Ectodermal cell (in vitro differentiated cells): ENCODE measurements around the gene KCNQ1.

Experiments
- H3K27ac ChIP-seq: 2 replicates; pipeline ENCODE4 v1.7.0; 2013; ENCODE audit warnings: mild to moderate bottlenecking, low read depth, low read length; ENCODE audit not compliant: insufficient read depth, poor library complexity, severe bottlenecking
- H3K27me3 ChIP-seq: 2 replicates; pipeline ENCODE4 v1.7.0; 2013; ENCODE audit warnings: mild to moderate bottlenecking, low read length; ENCODE audit not compliant: insufficient read depth, control insufficient read depth, poor library complexity, severe bottlenecking
- H3K36me3 ChIP-seq: one replicate; pipeline ENCODE4 v1.7.0; 2013; ENCODE audit warnings: low read length; ENCODE audit not compliant: control insufficient read depth, insufficient read depth
- H3K4me1 ChIP-seq: one replicate; pipeline ENCODE4 v1.7.0; 2013; ENCODE audit warnings: low read length; ENCODE audit not compliant: control insufficient read depth, insufficient read depth
- H3K4me3 ChIP-seq: 2 replicates; pipeline ENCODE4 v1.7.0; 2013; ENCODE audit warnings: low read depth, low read length, control low read depth; ENCODE audit not compliant: insufficient read depth
- H3K9me3 ChIP-seq: 2 replicates; pipeline ENCODE4 v1.7.0; 2013; ENCODE audit warnings: mild to moderate bottlenecking, low read length, moderate library complexity; ENCODE audit not compliant: control insufficient read depth
- WGBS, 2 experiments: methylation state at CpG; one replicate each; pipeline ENCODE4 v1.1.7; 2013; ENCODE audit warnings: missing lambda C conversion rate in 2 of 2; 5-methylcytosine and 5-hydroxymethylcytosine counted together

Gene KCNQ1

DNA sequence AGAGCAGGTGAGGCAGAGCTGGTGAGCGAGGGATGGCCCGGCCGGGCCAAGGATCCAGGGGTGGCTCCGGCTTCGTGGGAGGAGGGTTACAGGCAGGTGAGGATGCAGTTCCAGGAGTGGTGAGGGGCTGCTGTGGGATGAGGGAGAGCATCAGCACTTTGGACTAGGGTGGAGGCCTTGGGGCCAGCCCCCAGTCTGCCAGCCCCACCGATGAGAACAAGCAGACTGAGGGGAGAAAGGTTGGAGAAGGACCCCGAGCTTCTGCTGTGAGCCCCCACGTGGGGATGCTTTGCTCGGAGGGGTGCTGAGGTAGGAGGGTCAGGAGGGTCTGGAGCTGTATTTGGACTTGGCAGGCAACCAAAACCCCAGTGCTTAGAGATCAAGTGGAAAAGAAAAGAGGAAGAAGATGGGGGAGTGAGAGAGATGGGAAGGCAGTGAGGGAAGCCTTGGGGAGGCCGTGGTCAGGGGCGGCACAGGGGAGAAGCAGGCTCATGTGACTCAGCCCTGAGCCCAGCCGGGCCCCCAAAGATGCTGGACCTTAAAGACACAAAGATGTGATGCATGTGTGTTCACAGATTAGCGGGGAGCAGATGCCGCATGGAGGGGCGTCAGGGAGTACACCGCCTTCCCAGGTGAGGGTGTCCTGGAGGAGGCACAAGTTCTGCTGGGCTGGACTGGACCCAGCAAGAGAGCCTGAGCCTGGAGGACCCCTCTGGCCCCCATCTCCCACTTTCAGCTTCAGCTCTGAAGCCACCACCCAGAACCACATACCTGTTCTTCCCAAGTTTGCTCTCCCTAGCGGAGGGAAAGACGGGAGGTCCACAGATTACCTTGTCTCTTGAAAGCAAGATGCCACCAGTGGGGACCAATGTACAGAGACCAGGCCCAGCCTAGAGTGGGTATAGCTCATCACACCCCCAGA lies 349.5 kb downstream of the KCNQ1 start:
- Histone ChIP-seq H3K4me3 (no peak overlapping the region), H3K4me1 (no peaks in the 10 kb centered on the region), H3K27ac (no peak overlapping the region), H3K36me3 (no peaks in the 10 kb centered on the region), H3K27me3 (peaks cover 28% of the 10 kb centered on the region), H3K9me3 (no peaks in the 10 kb centered on the region)
- 94 to 95% methylated on average over 18 of the region's 18 CpGs for WGBS, 2 experiments

- H3K9me3 ChIP-seq = no peaks in the 10 kb centered on the region
- no peak overlapping the region for H3K4me3 ChIP-seq
- WGBS, 2 experiments = 95% methylated on average over 12 of the region's 12 CpGs
- no peaks in the 10 kb centered on the region for H3K36me3 ChIP-seq
- no peak overlapping the region for H3K27ac ChIP-seq
- H3K27me3 ChIP-seq = peaks cover 23% of the 10 kb centered on the region
- no peaks in the 10 kb centered on the region for H3K4me1 ChIP-seq
Observed at GRCh38 chr11:2794968-2795322, 350.1 kb downstream of the KCNQ1 start.

- WGBS, 2 experiments = 89% methylated on average over 10 of the region's 10 CpGs
- Histone ChIP-seq H3K27me3 (peaks cover 21% of the 10 kb centered on the region), H3K27ac (no peak overlapping the region), H3K36me3 (no peaks in the 10 kb centered on the region), H3K4me1 (no peaks in the 10 kb centered on the region), H3K9me3 (no peaks in the 10 kb centered on the region), H3K4me3 (no peak overlapping the region)
Observed at GRCh38 chr11:2795491-2795991, 350.7 kb downstream of the KCNQ1 start.

DNA sequence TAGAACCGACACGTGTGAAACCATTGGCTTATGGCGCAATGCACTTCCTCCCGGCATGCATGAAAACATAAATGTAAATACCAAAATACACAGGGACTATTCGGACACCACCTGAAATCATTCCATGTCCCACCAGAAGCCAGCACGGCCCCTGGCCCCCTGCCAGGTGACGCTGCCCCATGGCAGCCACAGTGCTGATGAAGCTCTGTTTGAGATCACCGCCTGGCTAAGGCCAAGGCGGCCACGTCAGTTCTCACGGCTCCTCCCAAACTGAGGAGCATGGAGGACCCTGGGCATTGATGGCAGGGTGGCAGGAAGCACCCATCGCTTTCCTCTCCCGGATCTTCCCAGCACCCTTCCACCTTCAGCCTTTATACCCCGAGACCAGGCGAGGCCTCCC lies 351.3 kb downstream of the KCNQ1 start:
- no peak overlapping the region for H3K27ac ChIP-seq
- H3K4me1 ChIP-seq = no peaks in the 10 kb centered on the region
- 94 to 95% methylated on average over 15 of the region's 15 CpGs for WGBS, 2 experiments
- no peaks in the 10 kb centered on the region for H3K36me3 ChIP-seq
- H3K4me3 ChIP-seq = no peak overlapping the region
- H3K9me3 ChIP-seq = no peaks in the 10 kb centered on the region
- peaks cover 15% of the 10 kb centered on the region for H3K27me3 ChIP-seq

DNA sequence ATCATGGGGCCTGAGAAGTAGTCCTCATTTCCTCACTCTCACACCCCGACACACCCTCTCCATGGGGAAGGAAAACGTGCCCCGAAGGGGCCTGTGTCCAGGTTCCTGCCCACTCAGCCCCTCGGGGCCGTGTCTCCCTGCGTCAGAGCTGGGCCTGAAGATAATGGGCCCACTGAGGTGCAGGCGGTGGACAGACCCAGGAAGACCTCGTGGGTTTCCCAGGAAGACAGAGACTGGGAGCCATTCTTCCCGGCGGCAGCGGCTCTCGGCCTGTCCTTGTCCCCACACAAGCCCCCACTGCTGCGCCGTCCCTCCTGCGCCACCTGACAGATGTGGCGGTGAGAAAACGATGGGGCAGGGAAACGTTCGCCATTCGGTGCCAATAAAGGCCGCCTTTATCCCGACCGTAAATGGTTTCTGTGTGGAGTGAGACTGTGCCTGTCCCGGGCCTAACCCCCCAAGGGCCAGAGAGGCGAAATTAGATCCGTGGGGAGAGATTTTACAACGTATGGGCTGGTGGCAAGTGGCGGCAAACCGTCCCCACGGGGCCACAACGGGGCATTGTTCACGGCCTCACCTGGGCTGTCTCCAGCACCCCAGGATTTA lies 351.8 kb downstream of the KCNQ1 start:
- H3K27me3 ChIP-seq = peaks cover 10% of the 10 kb centered on the region
- no peaks in the 10 kb centered on the region for H3K36me3 ChIP-seq
- no peaks in the 10 kb centered on the region for H3K9me3 ChIP-seq
- H3K4me3 ChIP-seq = no peak overlapping the region
- H3K27ac ChIP-seq = no peak overlapping the region
- H3K4me1 ChIP-seq = no peaks in the 10 kb centered on the region
- WGBS, 2 experiments = 91% methylated on average over 32 of the region's 32 CpGs

DNA sequence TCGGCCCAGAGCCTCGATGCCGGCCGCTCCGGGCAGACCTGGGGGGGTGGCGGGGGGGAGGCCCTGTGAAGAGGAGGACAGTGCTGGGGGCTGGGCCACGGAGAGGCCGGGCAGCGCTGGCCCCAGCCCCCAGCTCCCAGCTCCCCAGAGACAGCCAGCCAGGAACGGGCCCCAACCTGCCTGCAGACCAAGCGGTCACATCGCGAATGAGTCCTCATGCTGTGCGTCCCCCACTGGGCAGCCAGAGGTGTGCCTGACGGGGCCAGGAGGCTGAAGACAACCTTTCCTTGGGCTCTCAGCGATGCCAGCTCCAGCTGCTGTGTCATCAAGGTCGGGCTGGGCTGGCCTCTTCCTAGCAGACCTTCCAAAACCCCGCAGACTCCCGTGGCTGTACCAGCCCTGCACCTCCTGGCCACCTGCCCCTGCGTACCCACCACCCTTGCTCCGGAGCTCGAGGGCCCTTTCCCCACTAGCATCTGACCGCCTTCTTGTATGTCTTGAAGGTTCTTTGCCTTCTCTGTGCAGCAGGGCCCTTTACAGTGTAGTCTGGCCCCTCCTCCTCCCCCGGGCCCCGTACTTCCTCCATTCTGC lies 352.4 kb downstream of the KCNQ1 start:
- 87 to 89% methylated on average over 25 of the region's 25 CpGs for WGBS, 2 experiments
- Histone ChIP-seq H3K36me3 (no peaks in the 10 kb centered on the region), H3K4me3 (no peak overlapping the region)

DNA sequence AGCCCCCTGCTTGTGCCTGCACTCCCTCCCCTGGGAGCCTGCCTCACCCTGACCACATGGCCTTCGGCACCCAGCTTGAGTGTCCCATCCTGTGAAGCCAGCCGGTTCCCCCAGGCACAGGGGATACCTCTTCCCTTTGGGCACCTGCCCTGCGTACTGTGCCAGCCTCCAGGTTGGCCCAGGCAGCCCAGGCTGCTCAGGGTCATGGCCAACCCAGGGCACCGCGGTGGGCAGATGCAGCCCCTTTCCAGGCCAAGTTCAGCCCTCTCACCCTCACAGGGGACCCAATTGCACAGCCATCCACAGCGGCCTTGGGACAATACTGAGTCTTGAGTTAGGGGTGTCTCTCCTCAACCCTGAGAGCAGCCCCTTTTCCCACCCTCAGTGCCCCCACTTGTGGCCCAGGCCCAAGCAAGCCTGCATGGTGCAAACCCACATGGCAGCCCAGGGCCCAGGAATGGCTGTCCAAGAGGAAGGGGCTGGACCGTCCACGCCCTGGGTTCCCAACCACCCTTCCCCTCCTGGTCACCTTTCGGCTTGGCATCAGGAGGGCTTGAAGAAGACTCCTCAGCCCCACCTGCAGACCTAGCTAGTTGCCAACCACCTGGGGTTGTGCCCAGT lies 353.0 kb downstream of the KCNQ1 start:
- no peaks in the 10 kb centered on the region for H3K9me3 ChIP-seq
- no peaks in the 10 kb centered on the region for H3K27me3 ChIP-seq
- H3K36me3 ChIP-seq = no peaks in the 10 kb centered on the region
- no peak overlapping the region for H3K27ac ChIP-seq
- no peak overlapping the region for H3K4me3 ChIP-seq
- 94 to 95% methylated on average over 9 of the region's 9 CpGs for WGBS, 2 experiments
- no peaks in the 10 kb centered on the region for H3K4me1 ChIP-seq

More for the DNA sequence above, 352.4 kb downstream of the KCNQ1 start:
- Histone ChIP-seq H3K9me3 (no peaks in the 10 kb centered on the region), H3K27ac (no peak overlapping the region), H3K27me3 (peaks cover 4% of the 10 kb centered on the region), H3K4me1 (no peaks in the 10 kb centered on the region)

DNA sequence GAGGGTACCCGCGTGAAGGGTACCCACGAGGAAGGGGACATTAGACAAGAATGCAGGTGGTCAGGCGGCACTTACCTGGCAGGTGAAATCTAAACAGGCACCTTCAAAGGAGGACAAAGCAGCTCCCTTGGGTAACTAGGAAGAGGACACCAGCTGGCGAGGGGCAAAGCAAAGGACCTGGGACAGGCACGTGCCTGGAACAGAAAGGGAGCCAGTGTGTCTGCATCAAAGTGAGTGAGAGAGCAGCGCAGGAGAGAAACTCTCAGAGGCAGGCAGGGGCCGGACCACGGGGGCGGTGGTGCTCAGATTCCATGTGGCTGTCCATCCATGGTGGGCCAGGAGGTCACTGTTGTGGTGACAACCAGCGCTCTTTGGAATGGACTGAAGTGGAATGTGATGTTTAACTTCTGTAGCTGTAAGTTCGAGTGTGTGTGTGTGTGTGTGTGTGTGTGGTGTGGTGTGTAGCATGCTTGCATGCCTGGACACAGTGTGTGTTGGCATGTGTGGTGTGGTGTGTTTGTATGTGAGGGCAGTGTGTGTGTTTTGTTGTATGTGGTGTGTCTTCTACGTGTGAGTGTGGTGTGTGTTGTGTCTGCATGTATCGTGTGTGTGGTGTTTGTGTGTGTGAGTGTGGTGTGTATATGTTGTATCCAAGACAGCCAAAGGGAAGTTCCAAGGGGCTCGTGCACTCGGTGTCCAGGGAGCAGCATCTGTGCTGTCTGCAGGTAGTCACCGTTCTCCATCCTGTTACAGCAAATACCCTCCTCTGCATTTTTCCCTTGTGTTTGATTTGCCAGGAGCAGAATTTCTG lies 354.3 kb downstream of the KCNQ1 start:
- Histone ChIP-seq H3K4me1 (no peaks in the 10 kb centered on the region), H3K4me3 (no peak overlapping the region), H3K36me3 (no peaks in the 10 kb centered on the region), H3K27ac (no peak overlapping the region), H3K9me3 (no peaks in the 10 kb centered on the region), H3K27me3 (peaks cover 3% of the 10 kb centered on the region)
- 94% methylated on average over 17 of the region's 17 CpGs for WGBS, 2 experiments

DNA sequence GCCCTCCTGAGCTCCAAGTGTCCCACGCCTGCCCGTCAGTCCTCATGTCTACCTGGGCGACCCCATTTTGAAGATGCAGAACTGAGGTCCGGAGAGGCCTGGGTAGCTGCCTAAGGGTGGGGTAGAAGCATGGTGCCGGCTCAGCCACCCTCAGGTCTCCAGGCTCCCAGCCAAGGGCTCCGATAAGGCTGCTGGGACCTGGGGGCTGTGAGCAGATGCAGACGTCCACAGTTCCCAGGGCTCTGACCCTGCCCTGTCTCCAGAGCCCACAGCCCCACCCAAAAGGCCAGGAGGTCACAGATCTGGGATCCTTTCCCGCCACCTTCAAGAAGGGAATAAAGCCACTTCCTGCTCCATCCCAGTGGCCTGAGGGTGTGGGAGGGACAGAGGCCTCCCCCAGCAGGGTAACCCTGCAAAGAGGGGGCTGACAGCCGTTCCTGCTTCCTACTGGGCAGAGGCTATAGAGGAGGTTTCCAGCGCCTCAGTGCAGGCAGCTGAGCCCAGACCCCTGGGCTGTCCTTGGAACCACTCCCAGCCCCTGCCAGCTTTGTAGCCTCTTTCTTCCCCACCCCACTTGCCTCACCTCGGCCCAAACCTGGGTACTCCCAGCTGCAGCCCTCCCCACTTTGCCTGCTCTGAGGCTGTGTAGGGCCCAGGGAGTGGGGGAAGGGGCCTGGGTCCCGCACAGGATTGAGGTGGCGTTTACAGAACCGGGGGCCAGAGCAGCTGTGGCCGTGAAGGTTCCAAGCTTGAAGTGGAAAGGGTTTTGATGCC lies 355.3 kb downstream of the KCNQ1 start:
- H3K27me3 ChIP-seq = peaks cover 5% of the 10 kb centered on the region
- no peak overlapping the region for H3K27ac ChIP-seq
- no peak overlapping the region for H3K4me3 ChIP-seq
- WGBS, 2 experiments = 74 to 80% methylated on average over 15 of the region's 15 CpGs
- H3K36me3 ChIP-seq = no peaks in the 10 kb centered on the region
- H3K4me1 ChIP-seq = peaks cover 3% of the 10 kb centered on the region
- no peaks in the 10 kb centered on the region for H3K9me3 ChIP-seq
